Body of pancreas (tissue), 4 donors: ENCODE data around the gene NHSL1. TPM values are rescaled to one million over a fixed set of nuclear protein-coding genes. Genes with fewer than 3 reads are reported as not detected.

Source experiments
- ATAC-seq: fragments of 150-250 bp; one replicate; pipeline ENCODE4 v1.9.1; 2016
- DNase-seq, 4 donors: peaks; one replicate each; pipeline ENCODE4 v3.0.0-alpha.2; 2019
- H3K27ac ChIP-seq, 4 donors: fragments of 200-600 bp; sonication (generic); 1 replicate in 3 of 4; 2 replicates in 1 of 4; pipeline versions ENCODE4 v1.5.1 to v1.6.1; 2016 to 2019; ENCODE audit warnings: mild to moderate bottlenecking in 1 of 4, mixed read lengths in 1 of 4, moderate library complexity in 1 of 4
- H3K27me3 ChIP-seq, 2 donors: fragments of 200-600 bp; sonication (generic); one replicate each; pipeline ENCODE4 v1.6.0; 2016; ENCODE audit warnings: mild to moderate bottlenecking in 1 of 2
- H3K36me3 ChIP-seq, 2 donors: fragments of 200-600 bp; sonication (generic); replicated peaks in 1 of 2; 2 replicates each; pipeline ENCODE4 v1.5.1; 2016; ENCODE audit warnings: low read depth in 2 of 2; ENCODE audit not compliant: insufficient read depth in 1 of 2
- H3K4me1 ChIP-seq: fragments of 200-600 bp; sonication (generic); one replicate; pipeline ENCODE4 v1.6.0; 2016
- H3K4me3 ChIP-seq, 2 donors: fragments of 200-600 bp; sonication (generic); 1 replicate in 1 of 2; 2 replicates in 1 of 2; pipeline ENCODE4 v1.5.1; 2016 to 2019
- H3K9me3 ChIP-seq, 3 donors: fragments of 200-600 bp; sonication (generic); 1 replicate in 2 of 3; 2 replicates in 1 of 3; pipeline ENCODE4 v1.5.1; 2016
- POLR2A ChIP-seq, 3 donors: fragments of 450-650 bp; IDR thresholded peaks; one replicate each; pipeline ENCODE4 v1.6.1; 2016; ENCODE audit warnings: antibody characterized with exemption in 3 of 3, mild to moderate bottlenecking in 2 of 3
- WGBS, 2 donors: methylation state at CpG; one replicate each; pipeline ENCODE4 v1.1.5; 2017; 5-methylcytosine and 5-hydroxymethylcytosine counted together
- intact Hi-C: fragments of 100-400 bp; cut with DNase I; formaldehyde crosslinking; loops from one replicate; pipeline ENCODE4 v1.15.1; 2023
- total RNA-seq, 2 donors: library from RNA; depleted of rRNA; stranded (reverse); fragments of >200 nt; gene quantifications; one replicate each; pipeline ENCODE4 v1.1.0, GENCODE V29; 2016
- TF ChIP-seq, protein P1 (sequence below), 7 experiments: fragments of 450-650 bp in 4 of 7; fragments of 200-600 bp in 3 of 7; sonication (generic) in 3 of 7; IDR thresholded peaks; one replicate each; pipeline ENCODE4 v1.5.1; 2016 to 2019; ENCODE audit warnings: antibody characterized with exemption in 7 of 7

NHSL1 gene
- total RNA-seq, 2 donors from 2014 or later, result 5.2 to 7.3 TPM

DNA sequence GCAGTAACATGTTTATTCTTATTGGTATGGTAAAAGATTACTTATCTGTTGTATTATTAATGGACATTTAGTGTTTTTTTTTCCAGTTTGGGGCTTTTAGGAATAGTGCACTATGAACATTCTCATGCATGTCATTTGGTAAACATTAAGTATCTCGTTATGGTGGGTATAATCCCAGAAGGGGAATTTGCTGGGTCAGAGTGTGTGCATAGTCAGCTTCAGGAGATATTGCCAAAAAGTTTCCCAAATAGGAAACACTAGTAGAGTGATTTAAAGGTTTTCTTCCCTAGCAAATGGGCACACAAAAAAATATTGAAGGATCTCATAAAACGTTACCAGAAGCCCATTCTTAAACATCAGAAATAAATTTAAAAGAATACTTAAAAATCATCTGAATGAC lies 25.2 kb upstream of the NHSL1 start:
- H3K36me3 ChIP-seq, result no peaks in the 10 kb centered on the region
- DNase-seq, result no peak
- ATAC-seq, result no peak
- H3K27me3 ChIP-seq, result no peaks in the 10 kb centered on the region
- H3K9me3 ChIP-seq, result no peaks in the 10 kb centered on the region
- WGBS, 2 donors, result 42 to 43% methylated on average over 2 of the region's 2 CpGs
- TF ChIP-seq, protein P1, sequence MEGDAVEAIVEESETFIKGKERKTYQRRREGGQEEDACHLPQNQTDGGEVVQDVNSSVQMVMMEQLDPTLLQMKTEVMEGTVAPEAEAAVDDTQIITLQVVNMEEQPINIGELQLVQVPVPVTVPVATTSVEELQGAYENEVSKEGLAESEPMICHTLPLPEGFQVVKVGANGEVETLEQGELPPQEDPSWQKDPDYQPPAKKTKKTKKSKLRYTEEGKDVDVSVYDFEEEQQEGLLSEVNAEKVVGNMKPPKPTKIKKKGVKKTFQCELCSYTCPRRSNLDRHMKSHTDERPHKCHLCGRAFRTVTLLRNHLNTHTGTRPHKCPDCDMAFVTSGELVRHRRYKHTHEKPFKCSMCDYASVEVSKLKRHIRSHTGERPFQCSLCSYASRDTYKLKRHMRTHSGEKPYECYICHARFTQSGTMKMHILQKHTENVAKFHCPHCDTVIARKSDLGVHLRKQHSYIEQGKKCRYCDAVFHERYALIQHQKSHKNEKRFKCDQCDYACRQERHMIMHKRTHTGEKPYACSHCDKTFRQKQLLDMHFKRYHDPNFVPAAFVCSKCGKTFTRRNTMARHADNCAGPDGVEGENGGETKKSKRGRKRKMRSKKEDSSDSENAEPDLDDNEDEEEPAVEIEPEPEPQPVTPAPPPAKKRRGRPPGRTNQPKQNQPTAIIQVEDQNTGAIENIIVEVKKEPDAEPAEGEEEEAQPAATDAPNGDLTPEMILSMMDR (IDR thresholded peaks at IDR 0.05), result no peak
- no peak for TF ChIP-seq POLR2A (IDR thresholded peaks at IDR 0.05)
- intact Hi-C loops, result no loop called here
- peaks cover 10% of the 10 kb centered on the region for H3K4me1 ChIP-seq
- H3K4me3 ChIP-seq, result no peak overlapping the region
- H3K27ac ChIP-seq, result no peak overlapping the region

- no peak for TF ChIP-seq POLR2A (IDR thresholded peaks at IDR 0.05)
- TF ChIP-seq, protein P1 (IDR thresholded peaks at IDR 0.05), result no peak
- ATAC-seq, result no peak
- Histone ChIP-seq H3K4me3 (no peak overlapping the region), H3K36me3 (no peaks in the 10 kb centered on the region), H3K4me1 (peaks cover 10% of the 10 kb centered on the region), H3K27me3 (no peaks in the 10 kb centered on the region), H3K9me3 (no peaks in the 10 kb centered on the region), H3K27ac (no peak overlapping the region)
- 80 to 92% methylated on average over 7 of the region's 7 CpGs for WGBS, 2 donors
- DNase-seq, result no peak
- intact Hi-C loops, result no loop called here
Measured at GRCh38 chr6:138523347-138524210, 24.3 kb upstream of the NHSL1 start.

DNA sequence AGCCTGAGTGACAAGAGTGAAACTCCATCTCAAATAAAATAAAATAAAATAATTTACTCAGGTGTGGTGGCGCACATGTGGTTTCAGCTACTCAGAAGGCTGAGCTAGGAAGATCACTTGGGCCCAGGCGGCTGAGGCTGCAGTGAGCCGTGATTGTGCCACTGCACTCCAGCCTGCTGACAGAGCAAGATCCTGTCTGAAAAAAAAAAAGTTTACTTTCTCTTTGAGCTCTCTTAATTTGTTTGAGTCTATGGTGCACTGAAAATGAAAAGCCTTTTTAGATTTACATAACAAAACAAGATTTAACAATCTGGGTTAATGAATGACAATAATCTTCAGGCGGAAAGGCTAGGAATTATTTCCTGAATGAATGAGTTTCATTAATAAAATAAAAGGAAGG lies 23.3 kb upstream of the NHSL1 start:
- Histone ChIP-seq H3K27me3 (no peaks in the 10 kb centered on the region), H3K27ac (no peak overlapping the region), H3K4me3 (no peak overlapping the region), H3K4me1 (peaks cover 10% of the 10 kb centered on the region), H3K9me3 (no peaks in the 10 kb centered on the region), H3K36me3 (no peaks in the 10 kb centered on the region)
- TF ChIP-seq, protein P1 (IDR thresholded peaks at IDR 0.05), result no peak
- no peak for TF ChIP-seq POLR2A (IDR thresholded peaks at IDR 0.05)
- 73 to 82% methylated on average over 4 of the region's 4 CpGs for WGBS, 2 donors
- DNase-seq (no peak), ATAC-seq (no peak)
- intact Hi-C loops, result no loop called here

DNA sequence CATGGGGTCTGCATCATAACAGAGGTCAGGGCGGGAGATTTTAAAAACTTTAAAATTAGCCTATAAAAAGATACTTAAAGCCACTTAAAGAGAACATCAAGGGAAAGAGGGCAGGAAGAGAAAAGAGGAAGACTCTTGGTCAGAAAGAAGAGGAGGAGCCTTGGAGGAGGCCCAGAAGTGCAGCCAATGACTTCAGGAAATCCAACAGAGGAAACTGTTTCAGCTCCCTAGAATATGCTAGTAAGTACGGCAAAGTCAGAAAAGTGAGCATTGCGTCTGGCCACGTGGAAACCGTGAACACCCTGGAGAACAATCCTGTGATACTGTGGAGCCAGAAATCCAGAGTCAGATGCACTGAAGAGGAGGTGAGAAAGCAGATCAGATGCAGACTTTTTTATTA lies 22.5 kb upstream of the NHSL1 start:
- H3K27ac ChIP-seq, result no peak overlapping the region
- DNase-seq, result no peak
- peaks cover 7% of the 10 kb centered on the region for H3K4me1 ChIP-seq
- no peak for ATAC-seq
- H3K4me3 ChIP-seq, result no peak overlapping the region
- no peaks in the 10 kb centered on the region for H3K9me3 ChIP-seq
- WGBS, 2 donors, result 70 to 73% methylated on average over 5 of the region's 5 CpGs
- TF ChIP-seq, protein P1 (IDR thresholded peaks at IDR 0.05), result no peak
- no peak for TF ChIP-seq POLR2A (IDR thresholded peaks at IDR 0.05)
- H3K36me3 ChIP-seq, result no peaks in the 10 kb centered on the region
- intact Hi-C loops, result no loop called here
- H3K27me3 ChIP-seq, result no peaks in the 10 kb centered on the region

DNA sequence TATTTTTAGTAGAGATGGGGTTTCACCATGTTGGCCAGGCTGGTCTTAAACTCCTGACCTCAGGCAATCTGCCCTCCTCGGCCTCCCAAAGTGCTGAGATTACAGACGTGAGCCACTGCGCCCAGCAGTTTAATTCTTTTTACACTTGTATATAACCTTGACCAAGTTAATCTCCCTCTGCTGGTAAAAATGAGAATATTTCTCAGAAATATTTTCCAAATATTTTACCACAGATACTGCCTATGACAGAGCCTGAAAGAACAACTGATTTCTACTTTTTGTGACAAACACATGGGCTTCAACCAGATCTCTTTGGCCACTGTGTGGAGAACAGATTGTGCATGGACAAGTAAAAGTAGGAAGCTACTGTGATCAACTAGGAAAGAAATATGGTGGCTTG lies 21.2 kb upstream of the NHSL1 start:
- WGBS, 2 donors, result 12 to 22% methylated on average over 3 of the region's 3 CpGs
- Histone ChIP-seq H3K4me3 (no peak overlapping the region), H3K27me3 (no peaks in the 10 kb centered on the region), H3K9me3 (no peaks in the 10 kb centered on the region), H3K4me1 (peaks cover 3% of the 10 kb centered on the region), H3K27ac (no peak overlapping the region), H3K36me3 (no peaks in the 10 kb centered on the region)
- DNase-seq (no peak), ATAC-seq (peak; percentile 64)
- TF ChIP-seq, protein P1 (IDR thresholded peaks at IDR 0.05), result peak in 6 of 7 experiments; percentile 14 to 57 (median 48)
- TF ChIP-seq POLR2A (IDR thresholded peaks at IDR 0.05), result no peak
- intact Hi-C loops, result no loop called here
